WERI-Rb-1 (cell line): ENCODE results near the gene AGBL1.

Experiments used
- DNase-seq: peaks from one replicate; pipeline ENCODE4 v3.0.0-alpha.2; 2020
- H3K27ac ChIP-seq: fragments of 250-450 bp; sonication (Bioruptor Pico); 2 replicates; pipeline ENCODE4 v1.5.1; 2020; ENCODE audit warnings: mild to moderate bottlenecking, moderate library complexity
- H3K27me3 ChIP-seq: fragments of 250-450 bp; sonication (Bioruptor Pico); 2 replicates; pipeline ENCODE4 v1.5.1; 2021; ENCODE audit warnings: mild to moderate bottlenecking, low read depth, moderate library complexity; ENCODE audit not compliant: insufficient read depth, severe bottlenecking
- H3K36me3 ChIP-seq: fragments of 250-450 bp; sonication (Bioruptor Pico); 2 replicates; pipeline ENCODE4 v1.5.1; 2020; ENCODE audit warnings: mild to moderate bottlenecking, moderate library complexity
- H3K4me3 ChIP-seq: 2 replicates; pipeline ENCODE4 v1.5.1; 2011; ENCODE audit warnings: low read depth, mild to moderate bottlenecking, control low read depth, low read length
- H3K9me3 ChIP-seq: fragments of 250-450 bp; sonication (Bioruptor Pico); 2 replicates; pipeline ENCODE4 v1.5.1; 2021; ENCODE audit warnings: mild to moderate bottlenecking, moderate library complexity; ENCODE audit not compliant: severe bottlenecking
- CTCF ChIP-seq: IDR thresholded peaks from 2 replicates; pipeline ENCODE4 v1.5.1; 2011; ENCODE audit warnings: low read depth, mild to moderate bottlenecking, control low read depth, inconsistent platforms, low read length

AGBL1 gene

DNA sequence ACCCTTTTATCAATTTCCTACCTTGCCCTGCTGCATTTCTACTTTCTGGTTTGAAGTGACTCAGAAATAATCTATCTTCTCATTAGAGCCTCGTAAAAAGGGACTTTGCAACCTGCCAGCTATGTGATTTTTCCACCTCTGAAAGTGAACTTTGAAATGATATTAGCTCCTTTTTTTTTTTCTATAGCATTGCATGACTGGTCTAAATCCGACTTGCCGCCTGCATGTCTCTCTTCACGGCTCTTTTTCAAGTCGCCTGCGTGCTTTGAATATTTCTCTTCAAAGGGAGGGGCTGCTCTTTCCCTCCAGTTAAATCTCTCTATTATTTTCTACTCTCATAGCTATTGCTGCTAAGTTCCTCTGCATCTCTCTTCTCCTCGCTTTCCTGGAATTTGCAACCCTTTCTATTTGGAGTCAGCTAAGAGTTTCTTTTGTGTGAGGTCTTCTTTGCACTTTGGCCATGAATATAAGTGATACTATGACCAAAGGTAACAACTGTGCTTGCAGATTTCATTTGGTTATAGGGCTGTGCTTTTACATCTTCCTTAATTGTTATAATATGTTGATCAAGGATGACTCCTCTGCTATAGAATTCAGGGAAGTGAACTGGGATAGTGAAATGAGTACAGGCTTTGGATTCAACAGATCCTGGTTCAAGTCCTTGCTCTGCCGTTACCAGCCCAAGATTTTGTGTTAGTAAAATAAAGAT, 541.1 kb downstream of the AGBL1 start:
- no peaks in the 10 kb centered on the region for H3K9me3 ChIP-seq
- H3K36me3 ChIP-seq, result no peaks in the 10 kb centered on the region
- no peak overlapping the region for H3K4me3 ChIP-seq
- TF ChIP-seq CTCF, result no peak
- no peak for DNase-seq
- H3K27me3 ChIP-seq, result peaks cover 16% of the 10 kb centered on the region
- H3K27ac ChIP-seq, result no peak overlapping the region

DNA sequence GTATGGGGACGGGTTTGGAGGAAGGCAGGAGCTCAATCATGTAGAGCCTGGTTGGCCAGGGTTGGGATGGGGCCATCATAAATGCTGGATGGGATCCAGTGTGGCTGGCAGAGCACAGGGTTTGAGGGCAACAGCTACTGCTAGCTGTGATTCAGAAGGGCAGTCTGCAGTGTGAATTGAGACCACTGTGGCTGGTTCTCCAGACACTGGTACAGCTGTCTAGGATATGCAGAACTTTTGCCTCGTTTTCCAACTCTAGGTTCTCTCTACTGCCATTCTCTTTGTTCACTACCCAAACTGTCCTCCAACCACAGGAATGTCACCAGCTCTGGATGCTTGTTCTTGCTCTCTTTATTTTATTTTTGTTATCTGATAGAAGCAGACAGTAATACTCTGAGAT, 543.6 kb downstream of the AGBL1 start:
- no peak for TF ChIP-seq CTCF
- DNase-seq, result no peak
- Histone ChIP-seq H3K36me3 (no peaks in the 10 kb centered on the region), H3K27me3 (peaks cover 21% of the 10 kb centered on the region), H3K9me3 (no peaks in the 10 kb centered on the region), H3K4me3 (no peak overlapping the region), H3K27ac (no peak overlapping the region)

DNA sequence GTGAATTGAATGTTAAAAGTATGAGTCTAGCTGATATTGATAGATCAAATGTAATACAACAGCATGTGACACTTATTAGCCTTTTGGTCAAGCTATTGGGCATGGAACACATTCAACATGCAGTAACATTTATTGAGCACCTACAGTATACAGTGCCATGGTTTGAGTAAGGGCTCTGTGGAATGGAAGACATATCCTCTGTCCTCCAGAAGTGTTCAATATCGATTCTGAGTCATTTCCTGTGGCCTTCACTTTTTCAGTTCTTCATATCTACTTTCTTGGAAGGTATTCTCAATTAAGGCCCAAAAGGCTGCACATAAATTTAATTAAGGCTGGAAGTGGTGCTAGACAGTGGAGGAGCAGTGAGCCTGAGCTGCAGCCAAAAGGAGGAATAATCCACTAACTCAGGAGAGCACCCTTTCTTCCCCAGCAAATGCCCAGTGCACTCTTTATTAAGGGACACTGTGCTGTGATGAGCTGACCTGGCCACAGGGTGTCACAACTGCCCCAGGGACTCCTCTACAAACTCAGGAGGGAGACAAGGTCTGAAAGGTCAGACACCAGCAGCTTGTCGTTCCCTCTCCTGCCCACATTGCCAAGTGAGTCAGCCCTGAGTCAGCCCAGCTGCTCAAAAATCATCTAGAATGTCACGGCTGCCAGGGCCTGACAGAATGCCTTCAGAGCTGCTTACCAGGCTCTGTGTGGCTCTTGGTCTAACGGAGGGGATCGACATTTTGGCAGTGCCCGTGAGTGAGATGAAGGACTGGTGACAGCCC, 544.8 kb downstream of the AGBL1 start:
- TF ChIP-seq CTCF, result peak; percentile 61
- peak; percentile 51 for DNase-seq

GRCh38 chr15:86629409-86630356, 550.0 kb downstream of the AGBL1 start:
- Histone ChIP-seq H3K27ac (no peak overlapping the region), H3K9me3 (no peaks in the 10 kb centered on the region), H3K27me3 (peaks cover 7% of the 10 kb centered on the region), H3K4me3 (no peak overlapping the region), H3K36me3 (no peaks in the 10 kb centered on the region)
- no peak for DNase-seq
- TF ChIP-seq CTCF, result no peak

More for the DNA sequence above, 544.8 kb downstream of the AGBL1 start:
- no peak overlapping the region for H3K4me3 ChIP-seq
- no peaks in the 10 kb centered on the region for H3K9me3 ChIP-seq
- H3K36me3 ChIP-seq, result no peaks in the 10 kb centered on the region
- H3K27me3 ChIP-seq, result peaks cover 21% of the 10 kb centered on the region
- H3K27ac ChIP-seq, result no peak overlapping the region

- Histone ChIP-seq H3K4me3 (no peak overlapping the region), H3K27ac (no peak overlapping the region), H3K36me3 (no peaks in the 10 kb centered on the region), H3K9me3 (no peaks in the 10 kb centered on the region), H3K27me3 (peaks cover 12% of the 10 kb centered on the region)
- no peak for DNase-seq
- TF ChIP-seq CTCF, result no peak
Observed at GRCh38 chr15:86630946-86631345, 551.3 kb downstream of the AGBL1 start.
